T follicular helper cell (primary cell): Measurements from ENCODE around the gene OAS2.

Experiments
- DNase-seq: peaks from one replicate; pipeline ENCODE4 v3.0.0-alpha.2; 2020; ENCODE audit warnings: low read depth
- total RNA-seq, 2 experiments: gene quantifications; one replicate each; lab custom pipeline; 2026; lab: John Stamatoyannopoulos, UW

OAS2 gene
- total RNA-seq: 79.4 to 111 reads per million in 2 experiments

GRCh38 chr12:112978163-112979040 is at the start of gene OAS2:
Gene OAS2 (plus strand): TSS chr12:112978519. CDS start chr12:112978609, 90 bp downstream.
- peak; percentile 68 for DNase-seq

- no peak for DNase-seq
Measured at GRCh38 chr12:112928978-112929377, 49.3 kb upstream of the OAS2 start.

- DNase-seq: no peak
Measured at GRCh38 chr12:112929715-112930114, 48.6 kb upstream of the OAS2 start.

GRCh38 chr12:112930350-112930749 is 48.0 kb upstream of the OAS2 start:
- no peak for DNase-seq

- no peak for DNase-seq
Measured at GRCh38 chr12:112932485-112933128, 45.7 kb upstream of the OAS2 start.

- DNase-seq: no peak
Measured at GRCh38 chr12:112933129-112933505, 45.2 kb upstream of the OAS2 start.

- no peak for DNase-seq
Measured at GRCh38 chr12:112936264-112936663, 42.1 kb upstream of the OAS2 start.

GRCh38 chr12:112936927-112937326 is 41.4 kb upstream of the OAS2 start:
- DNase-seq: no peak

GRCh38 chr12:112937741-112938719 is 40.3 kb upstream of the OAS2 start, which contains the start of gene OAS3:
Gene OAS3 (plus strand): TSS chr12:112938474. CDS start chr12:112938531, 57 bp downstream.
- DNase-seq: peak; percentile 45

GRCh38 chr12:112938751-112939150 is 39.6 kb upstream of the OAS2 start:
- no peak for DNase-seq

GRCh38 chr12:112939761-112940381 is 38.4 kb upstream of the OAS2 start:
- no peak for DNase-seq

GRCh38 chr12:112941528-112942335 is 36.6 kb upstream of the OAS2 start:
- DNase-seq: no peak

- DNase-seq: no peak
Measured at GRCh38 chr12:112942572-112942971, 35.7 kb upstream of the OAS2 start.

GRCh38 chr12:112944024-112944690 is 34.2 kb upstream of the OAS2 start:
- no peak for DNase-seq

GRCh38 chr12:112945515-112945914 is 32.8 kb upstream of the OAS2 start:
- DNase-seq: no peak

- no peak for DNase-seq
Measured at GRCh38 chr12:112946236-112947000, 31.9 kb upstream of the OAS2 start.

GRCh38 chr12:112947314-112947713 is 31.0 kb upstream of the OAS2 start:
- no peak for DNase-seq

GRCh38 chr12:112947761-112948160 is 30.6 kb upstream of the OAS2 start:
- no peak for DNase-seq

GRCh38 chr12:112948806-112949205 is 29.5 kb upstream of the OAS2 start:
- DNase-seq: no peak
